HG03025 (cell line): ENCODE measurements around the gene BLTP3A.
"Not testable (repeated sequence)": the region's sequence is repeated elsewhere in the genome, so short reads cannot be mapped to it uniquely, and the experiment has no call there.

Experiments
- ATAC-seq: cut with Tn5 transposase; IDR thresholded peaks from one replicate; pipeline ENCODE4 v1.9.1; 2021; ENCODE audit warnings: mild to moderate bottlenecking, moderate library complexity; ENCODE audit not compliant: unreplicated experiment, low FRiP score

Gene BLTP3A

DNA sequence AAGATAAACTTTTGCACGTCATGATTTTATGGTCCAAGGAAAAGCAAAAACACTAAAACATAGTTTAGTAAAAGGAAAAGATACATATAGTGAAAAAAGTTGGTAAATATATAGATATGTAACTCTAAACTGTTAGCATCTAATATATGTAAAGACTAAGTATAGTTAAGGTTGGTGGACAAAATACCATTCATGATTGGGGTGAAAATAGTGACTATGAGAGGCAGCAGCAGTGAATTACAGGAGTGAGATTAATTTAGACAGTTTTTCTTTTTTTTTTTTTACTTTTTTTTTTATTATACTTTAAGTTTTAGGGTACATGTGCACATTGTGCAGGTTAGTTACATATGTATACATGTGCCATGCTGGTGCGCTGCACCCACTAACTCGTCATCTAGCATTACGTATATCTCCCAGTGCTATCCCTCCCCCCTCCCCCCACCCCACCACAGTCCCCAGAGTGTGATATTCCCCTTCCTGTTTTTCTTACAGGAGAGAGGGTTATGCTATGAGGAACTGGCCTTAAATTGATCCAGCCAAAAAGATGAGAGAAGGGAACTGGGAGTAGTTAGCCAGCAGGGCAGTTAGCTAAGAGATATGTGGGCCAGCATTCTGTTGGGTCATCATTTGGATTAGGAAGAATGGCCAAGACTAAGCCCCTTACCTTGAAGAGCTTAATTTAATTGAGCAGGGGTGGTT is 27.1 kb downstream of the BLTP3A start:
- ATAC-seq = not testable (repeated sequence)

DNA sequence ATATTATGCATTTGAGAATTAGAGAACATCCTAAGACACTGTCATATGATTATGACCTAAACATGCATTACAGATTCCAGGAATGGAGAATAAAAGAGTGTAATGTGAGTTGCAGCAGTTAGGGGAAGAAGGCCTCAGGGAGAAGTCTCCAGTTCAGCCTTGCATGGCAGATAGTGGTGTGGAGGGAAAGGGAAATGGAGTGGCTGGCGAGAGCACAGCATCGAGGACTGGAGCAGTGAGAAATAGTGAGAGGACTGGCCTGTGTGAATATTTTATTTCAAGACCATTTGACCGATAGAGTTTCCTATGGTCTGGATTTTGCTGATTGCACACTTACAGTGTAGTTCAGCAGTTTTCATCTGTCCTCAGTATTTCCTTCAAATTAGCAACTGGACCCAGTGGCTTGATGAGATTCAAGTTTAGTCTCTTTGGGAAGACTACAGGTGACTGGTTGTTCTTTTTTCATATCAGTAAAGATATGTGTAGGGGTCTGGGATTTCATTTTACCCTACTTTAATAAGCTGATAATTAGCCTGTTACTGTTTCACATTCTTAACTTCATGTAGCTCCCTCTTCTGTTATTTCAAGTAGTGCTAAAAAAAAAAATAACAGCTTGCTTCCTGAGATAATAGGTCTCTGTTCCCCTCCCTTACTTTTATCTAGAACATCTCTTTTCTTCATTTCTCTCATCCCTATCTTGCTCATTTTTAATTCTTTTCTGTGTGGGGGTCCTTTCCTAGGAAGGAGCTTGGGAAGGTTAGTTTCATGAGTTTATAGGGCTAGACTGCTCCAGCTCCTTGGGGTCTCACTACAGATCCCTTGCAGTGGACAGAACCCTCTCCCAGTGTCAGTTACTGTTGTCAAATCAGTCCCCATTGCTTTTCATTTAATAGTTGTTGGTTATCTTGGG is 27.9 kb downstream of the BLTP3A start:
- ATAC-seq = no peak

DNA sequence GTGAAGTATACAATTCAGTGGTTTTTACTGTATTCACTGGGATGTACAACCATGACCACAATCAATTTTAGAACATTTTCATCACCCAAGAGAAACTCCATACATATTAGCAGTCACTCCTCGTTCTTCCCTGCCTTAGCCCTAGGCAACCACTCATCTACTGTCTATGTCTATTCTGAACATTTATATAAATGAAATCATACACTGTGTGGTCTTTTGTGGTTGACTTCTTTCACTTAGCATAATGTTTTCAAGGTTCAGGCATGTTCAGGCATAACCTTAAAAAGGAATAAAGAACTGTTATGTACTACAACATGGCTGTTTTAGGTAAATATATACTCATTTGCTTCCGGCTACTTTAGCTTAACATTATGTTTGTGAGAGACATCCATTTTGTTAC is 37.3 kb downstream of the BLTP3A start:
- ATAC-seq = no peak

DNA sequence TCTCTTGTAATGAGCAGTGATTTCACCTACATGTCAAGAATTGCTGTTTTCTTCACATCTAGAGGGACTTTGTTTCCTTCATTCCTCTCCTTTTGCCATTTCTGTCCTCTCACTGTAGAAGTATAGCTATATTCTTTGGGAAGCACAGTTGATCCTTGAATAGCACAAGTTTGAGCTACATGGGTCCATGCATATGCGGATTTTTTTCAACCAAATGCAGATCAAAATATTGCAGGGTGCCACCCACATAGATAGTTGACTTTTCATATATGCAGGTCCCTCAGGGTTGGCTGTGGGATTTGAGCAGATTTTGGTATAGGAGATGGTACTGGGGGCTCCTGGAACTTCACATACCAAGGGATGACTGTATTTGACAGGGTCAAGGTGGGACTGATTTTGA is 41.1 kb downstream of the BLTP3A start:
- no peak for ATAC-seq

DNA sequence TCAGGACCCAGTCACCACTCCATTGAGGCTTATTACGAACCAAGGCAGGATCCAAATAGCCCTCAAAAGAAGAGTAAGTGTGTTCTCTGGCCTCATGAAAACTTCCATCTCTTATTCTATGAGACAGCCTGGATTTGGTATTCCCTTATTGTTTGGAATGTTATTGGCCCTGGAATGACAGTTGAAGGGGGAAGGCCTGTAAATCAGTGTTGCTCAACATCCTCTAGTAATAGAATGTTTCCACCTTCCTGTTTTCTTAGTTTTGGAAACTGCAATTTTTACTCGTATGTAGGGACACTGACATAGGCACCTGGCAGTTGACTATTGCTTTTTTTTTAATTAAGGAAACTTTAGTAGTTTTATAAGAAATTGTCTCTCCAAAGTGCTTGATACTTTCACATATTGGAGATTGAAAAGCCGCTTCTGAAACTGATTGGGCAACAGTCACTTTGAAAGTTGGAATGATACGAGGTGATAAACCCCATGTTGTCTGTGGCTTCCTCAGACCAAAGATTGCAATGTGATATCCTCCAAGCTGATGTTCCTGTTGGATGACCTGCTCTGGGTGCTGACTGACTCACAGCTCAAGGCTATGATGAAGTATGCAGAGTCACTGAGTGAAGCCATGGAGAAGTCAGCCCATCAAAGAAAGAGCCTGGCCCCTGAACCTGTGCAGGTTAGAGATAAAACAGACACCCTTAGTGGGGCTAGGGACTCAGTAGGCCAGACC is 43.1 kb downstream of the BLTP3A start:
- ATAC-seq = no peak

DNA sequence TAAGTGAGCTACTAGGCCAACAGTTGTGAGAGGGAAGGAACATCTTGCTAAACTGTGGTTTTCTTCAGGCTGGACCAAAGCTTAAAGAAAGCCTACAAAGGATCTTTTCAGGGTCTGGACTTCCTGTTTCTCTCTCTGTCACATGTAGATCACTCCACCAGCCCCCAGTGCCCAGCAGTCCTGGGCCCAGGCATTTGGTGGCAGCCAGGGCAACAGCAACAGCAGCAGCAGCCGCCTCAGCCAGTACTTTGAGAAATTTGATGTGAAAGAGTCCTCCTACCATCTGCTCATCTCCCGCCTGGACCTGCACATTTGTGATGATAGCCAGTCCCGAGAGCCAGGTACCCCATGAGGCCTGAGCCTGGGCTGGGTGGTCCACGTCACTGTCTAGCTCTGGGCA is 44.1 kb downstream of the BLTP3A start:
- no peak for ATAC-seq

DNA sequence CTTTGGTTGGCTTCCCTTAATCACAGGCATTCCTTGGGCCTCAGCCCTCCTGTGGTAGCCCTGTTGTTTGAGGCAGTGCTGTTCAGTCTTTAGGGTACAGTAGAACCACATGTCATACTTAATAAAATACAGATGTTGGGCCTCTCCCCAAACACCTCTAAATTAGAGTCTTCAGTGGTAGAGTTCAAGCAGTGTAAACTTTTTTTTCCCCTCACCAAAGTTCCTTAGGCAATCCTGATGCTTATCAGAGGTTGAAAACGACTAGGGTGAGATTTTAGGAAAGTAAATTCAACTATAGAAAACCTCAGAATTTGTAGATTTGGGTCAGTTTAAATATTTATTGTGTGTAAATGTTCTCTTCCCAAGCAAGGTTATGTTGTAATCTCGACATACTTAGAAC is 44.6 kb downstream of the BLTP3A start:
- no peak for ATAC-seq

DNA sequence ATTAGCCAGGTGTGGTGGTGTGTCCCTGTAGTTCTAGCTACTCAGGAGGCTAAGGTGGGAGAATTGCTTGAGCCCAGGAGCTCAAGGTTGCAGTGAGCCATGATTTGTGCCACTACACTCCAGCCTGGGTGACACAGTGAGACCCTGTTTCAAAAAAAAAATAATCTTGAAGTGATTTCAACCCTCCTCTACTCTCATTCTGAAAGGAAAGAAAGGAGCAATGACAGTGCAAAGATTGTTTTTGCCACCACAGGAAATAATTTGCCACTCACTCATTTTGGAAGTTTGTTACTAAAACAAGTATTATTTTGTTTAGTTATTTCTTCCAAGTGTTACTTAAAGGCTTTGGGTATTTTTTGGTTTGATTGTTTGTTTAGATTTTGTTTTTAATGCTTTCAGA is 45.6 kb downstream of the BLTP3A start:
- ATAC-seq = no peak

DNA sequence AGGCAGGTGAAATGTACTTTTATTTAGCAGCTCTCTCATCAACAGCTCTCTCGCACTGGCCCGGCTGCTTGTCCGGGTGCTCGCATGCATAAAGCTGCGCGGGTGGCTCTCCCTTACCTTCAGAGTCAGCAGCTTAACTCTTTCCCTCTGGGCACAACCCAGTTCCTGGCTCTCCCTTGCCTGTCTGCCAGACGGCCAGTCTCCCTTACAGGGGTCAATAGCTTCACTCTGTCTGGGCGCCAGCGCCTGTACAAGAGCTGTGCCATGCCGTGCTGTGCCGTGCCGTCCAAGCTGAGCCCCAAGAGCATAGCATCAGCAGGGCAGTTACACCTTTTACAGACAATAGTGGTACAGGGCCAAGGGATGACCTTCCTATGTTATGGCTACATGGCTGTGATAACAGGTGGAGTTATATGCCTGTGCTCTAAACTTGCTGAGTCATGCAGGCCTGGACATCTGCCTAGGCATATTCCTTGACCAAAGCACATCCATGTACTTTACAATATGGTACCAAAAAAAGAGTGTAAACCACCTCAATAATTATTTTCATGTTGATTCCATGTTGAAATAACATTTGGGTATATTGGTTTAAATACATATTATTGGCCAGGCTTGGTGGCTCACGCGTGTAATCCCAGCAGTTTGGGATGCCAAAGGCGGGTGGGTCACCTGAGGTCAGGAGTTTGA is 47.9 kb downstream of the BLTP3A start:
- no peak for ATAC-seq
